Neural progenitor cell (in vitro differentiated cells): ENCODE measurements around the gene GPS1.

Experiments used
- EZH2 ChIP-seq: fragments of 200-600 bp; sonication (generic); IDR thresholded peaks from 2 replicates; pipeline ENCODE4 v1.6.1; 2017; ENCODE audit warnings: antibody characterized with exemption, mild to moderate bottlenecking, moderate library complexity
- TF ChIP-seq, protein P1 (sequence below): fragments of 200-600 bp; sonication (generic); IDR thresholded peaks from 2 replicates; pipeline ENCODE4 v1.5.1; 2017; ENCODE audit warnings: antibody characterized with exemption, mild to moderate bottlenecking

DNA sequence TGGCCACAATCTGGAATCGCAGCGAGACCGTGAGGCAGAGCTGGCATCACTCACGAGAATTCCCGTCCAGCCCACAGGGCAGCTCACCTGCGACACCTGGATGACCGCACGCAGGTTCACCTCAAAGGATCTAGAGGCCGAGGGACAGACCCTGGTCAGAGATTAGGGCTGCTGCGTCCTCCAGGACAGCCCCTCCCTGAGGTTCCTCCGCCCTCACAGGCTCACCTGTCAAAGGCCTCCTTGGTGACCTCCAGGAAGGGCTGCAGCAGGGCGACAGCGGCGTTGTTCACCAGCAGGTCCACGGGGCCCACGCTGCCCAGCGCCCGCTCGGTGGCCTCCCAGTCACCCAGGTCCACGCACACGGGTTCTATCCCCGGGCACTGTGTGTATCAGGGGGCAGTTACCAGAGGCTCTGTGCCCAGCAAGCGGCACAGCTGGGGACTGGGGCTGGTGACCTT, 15.0 kb upstream of the GPS1 start:
- TF ChIP-seq, protein P1, sequence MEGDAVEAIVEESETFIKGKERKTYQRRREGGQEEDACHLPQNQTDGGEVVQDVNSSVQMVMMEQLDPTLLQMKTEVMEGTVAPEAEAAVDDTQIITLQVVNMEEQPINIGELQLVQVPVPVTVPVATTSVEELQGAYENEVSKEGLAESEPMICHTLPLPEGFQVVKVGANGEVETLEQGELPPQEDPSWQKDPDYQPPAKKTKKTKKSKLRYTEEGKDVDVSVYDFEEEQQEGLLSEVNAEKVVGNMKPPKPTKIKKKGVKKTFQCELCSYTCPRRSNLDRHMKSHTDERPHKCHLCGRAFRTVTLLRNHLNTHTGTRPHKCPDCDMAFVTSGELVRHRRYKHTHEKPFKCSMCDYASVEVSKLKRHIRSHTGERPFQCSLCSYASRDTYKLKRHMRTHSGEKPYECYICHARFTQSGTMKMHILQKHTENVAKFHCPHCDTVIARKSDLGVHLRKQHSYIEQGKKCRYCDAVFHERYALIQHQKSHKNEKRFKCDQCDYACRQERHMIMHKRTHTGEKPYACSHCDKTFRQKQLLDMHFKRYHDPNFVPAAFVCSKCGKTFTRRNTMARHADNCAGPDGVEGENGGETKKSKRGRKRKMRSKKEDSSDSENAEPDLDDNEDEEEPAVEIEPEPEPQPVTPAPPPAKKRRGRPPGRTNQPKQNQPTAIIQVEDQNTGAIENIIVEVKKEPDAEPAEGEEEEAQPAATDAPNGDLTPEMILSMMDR = no peak
- TF ChIP-seq EZH2 = no peak
